ENCODE results near the gene CCDC39. TPM values are rescaled to one million over a fixed set of nuclear protein-coding genes. Genes with fewer than 3 reads are reported as not detected.

Gene CCDC39
- polyA plus RNA-seq, 1 of the 3 experiments (the other 2 are of a cell fraction) = not detected

GRCh38 chr3:180590396-180590795 lies 88.9 kb downstream of the CCDC39 start:
- ChIA-PET CTCF (no interaction called here), POLR2A (no interaction called here)
- H3K36me3 ChIP-seq (replicated peaks in 1 of 2; ENCODE audit: control insufficient read depth in 1 of 2, insufficient read depth in 2 of 2, low read length in 1 of 2) = no peaks in the 10 kb centered on the region
- TF ChIP-seq NFIC (IDR thresholded peaks at IDR 0.05; ENCODE audit: borderline replicate concordance) (no peak), PBX3 (IDR thresholded peaks at IDR 0.05) (no peak), RXRA (IDR thresholded peaks at IDR 0.05; ENCODE audit: borderline replicate concordance, low read depth) (no peak), FOXM1 (IDR thresholded peaks at IDR 0.05; ENCODE audit: low read depth) (no peak), ELF1 (IDR thresholded peaks at IDR 0.05) (no peak), MEF2A (IDR thresholded peaks at IDR 0.05; ENCODE audit: borderline replicate concordance, low read depth) (no peak), FOXJ3 (CRISPR knock-in tag; IDR thresholded peaks at IDR 0.05) (no peak), CTCF (IDR thresholded peaks at IDR 0.05) (no peak), GABPA (IDR thresholded peaks at IDR 0.05; ENCODE audit: low read depth) (no peak), CHD2 (IDR thresholded peaks at IDR 0.05; ENCODE audit: low read length, partially characterized antibody) (no peak), TCF12 (IDR thresholded peaks at IDR 0.05) (no peak), POLR2AphosphoS5 (IDR thresholded peaks at IDR 0.05; ENCODE audit: low read depth, low read length) (no peak), GATA2 (CRISPR knock-in tag; IDR thresholded peaks at IDR 0.05) (no peak), JUND (IDR thresholded peaks at IDR 0.05) (no peak), NRF1 (IDR thresholded peaks at IDR 0.05; ENCODE audit: low read depth, low read length) (no peak), EP300 (IDR thresholded peaks at IDR 0.05; ENCODE audit: borderline replicate concordance in 1 of 2, low read depth in 1 of 2, low read length in 1 of 2) (no peak), USF1 (IDR thresholded peaks at IDR 0.05; ENCODE audit: borderline replicate concordance, low read depth) (no peak), SMC3 (IDR thresholded peaks at IDR 0.05; ENCODE audit: low read depth, low read length) (no peak), MAX (IDR thresholded peaks at IDR 0.05; ENCODE audit: low read depth) (no peak)
- H4K20me1 ChIP-seq (ENCODE audit: insufficient read depth) = no peaks in the 10 kb centered on the region
- H3K4me3 ChIP-seq (ENCODE audit: low read depth in 2 of 2, low read length in 1 of 2) = no peak overlapping the region
- no peaks in the 10 kb centered on the region for H3K27me3 ChIP-seq (ENCODE audit: insufficient read depth)
- H2AFZ ChIP-seq (ENCODE audit: low read depth) = no peak overlapping the region
- H3K79me2 ChIP-seq (ENCODE audit: insufficient read depth) = no peaks in the 10 kb centered on the region
- no peak overlapping the region for H3K9ac ChIP-seq
- no peak for DNase-seq
- H3K4me2 ChIP-seq = no peak overlapping the region
- H3K27ac ChIP-seq (ENCODE audit: low read depth in 2 of 2, low read length in 1 of 2) = no peak overlapping the region
- no peaks in the 10 kb centered on the region for H3K4me1 ChIP-seq (ENCODE audit: control insufficient read depth in 1 of 2, insufficient read depth in 2 of 2, low read depth in 1 of 2, low read length in 1 of 2)
- H3K9me3 ChIP-seq = no peaks in the 10 kb centered on the region
- H3F3A ChIP-seq (replicated peaks; ENCODE audit: insufficient read depth) = no peaks in the 10 kb centered on the region
- H3K9me2 ChIP-seq = no peaks in the 10 kb centered on the region
- 90% methylated on average over 17 of the region's 23 CpGs for WGBS (ENCODE audit: low lambda C conversion rate)
